Activated T-cell treated with anti-CD3 and anti-CD28 coated beads, Interleukin-2, amount 50 U/mL, for 72 hours (primary cell): ENCODE measurements around the gene LOXL1. TPM values are rescaled to one million over a fixed set of nuclear protein-coding genes. Genes with fewer than 3 reads are reported as not detected.

Experiments used
- ATAC-seq, 2 donors: fragments of 150-1000 bp; cut with Tn5 transposase; replicated peaks in 1 of 2; 2 replicates each; pipeline ENCODE4 v1.10.0; 2021; ENCODE audit warnings: moderate library complexity in 2 of 2, mild to moderate bottlenecking in 1 of 2
- DNase-seq, 2 donors: peaks; one replicate each; pipeline ENCODE4 v3.0.0; 2021 to 2022; ENCODE audit warnings: mixed read lengths in 1 of 2
- H3K27ac Mint-ChIP-seq: one replicate; pipeline ENCODE4 v1.8.0; 2022; ENCODE audit warnings: mild to moderate bottlenecking, moderate library complexity, mixed read lengths
- H3K27me3 Mint-ChIP-seq: one replicate; pipeline ENCODE4 v1.8.0; 2022; ENCODE audit warnings: low read depth, mixed read lengths
- H3K36me3 Mint-ChIP-seq, 2 donors: one replicate each; pipeline ENCODE4 v1.8.0; 2022; ENCODE audit warnings: mixed read lengths in 2 of 2, mild to moderate bottlenecking in 1 of 2; ENCODE audit not compliant: insufficient read depth in 2 of 2
- H3K4me1 Mint-ChIP-seq: one replicate; pipeline ENCODE4 v1.8.0; 2022; ENCODE audit warnings: low read depth, mixed read lengths
- H3K4me3 Mint-ChIP-seq, 2 donors: one replicate each; pipeline ENCODE4 v1.8.0; 2022; ENCODE audit warnings: mild to moderate bottlenecking in 2 of 2, mixed read lengths in 2 of 2, moderate library complexity in 2 of 2
- H3K9me3 Mint-ChIP-seq, 2 donors: one replicate each; pipeline ENCODE4 v1.8.0; 2022; ENCODE audit warnings: mixed read lengths in 2 of 2
- total RNA-seq, 2 donors: library from RNA; stranded (reverse); gene quantifications; one replicate each; pipeline ENCODE4 v1.2.3, GENCODE V29; 2022

Gene LOXL1
- total RNA-seq, 2 donors from 2014 or later: 1.9 to 2.5 TPM

- Mint-ChIP-seq H3K27me3 (peaks cover 5% of the 10 kb centered on the region), H3K4me1 (no peaks in the 10 kb centered on the region), H3K36me3 (no peaks in the 10 kb centered on the region), H3K27ac (no peak overlapping the region), H3K4me3 (no peak overlapping the region), H3K9me3 (peaks cover 2% of the 10 kb centered on the region in 2 donors)
- DNase-seq (no peak), ATAC-seq (no peak)
These were observed 34.6 kb upstream of the LOXL1 start for GRCh38 chr15:73891328-73892315.

DNA sequence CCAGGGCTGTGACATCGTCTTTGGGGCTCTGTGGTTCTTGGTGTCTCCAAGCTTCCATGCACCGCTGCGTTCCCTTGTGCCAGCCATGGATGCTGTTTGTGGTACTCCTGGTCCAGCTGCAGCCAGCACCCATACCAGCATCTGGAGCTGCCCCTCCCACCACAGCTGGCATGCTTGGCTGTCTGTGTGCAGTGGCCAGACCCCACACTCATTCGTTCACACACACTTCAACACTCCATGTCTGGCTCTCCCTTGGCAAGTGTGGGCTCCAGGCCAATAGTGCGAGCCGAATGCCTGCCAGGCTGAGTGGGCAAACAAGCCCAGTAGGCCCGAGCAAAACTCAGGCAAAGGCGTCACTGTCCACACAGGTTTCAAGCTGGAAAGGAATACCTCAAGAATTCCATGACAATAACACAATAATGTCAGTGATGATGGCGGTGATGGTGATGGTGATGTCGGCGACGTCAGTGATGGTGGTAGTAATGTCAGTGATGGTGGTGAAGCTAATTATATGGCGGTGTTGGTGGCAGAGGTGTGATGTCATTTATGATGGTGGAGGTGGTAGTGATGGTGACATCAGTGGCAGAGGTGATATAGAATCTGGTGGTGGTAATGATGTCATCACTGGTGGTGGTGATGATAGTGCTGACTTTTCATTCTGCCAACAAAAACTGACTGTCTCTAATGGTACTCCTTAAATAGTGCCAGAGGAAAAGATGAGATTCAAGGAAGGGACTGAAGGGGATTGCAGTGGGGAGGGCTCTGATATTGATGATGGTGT is 33.6 kb upstream of the LOXL1 start:
- Mint-ChIP-seq H3K36me3 (no peaks in the 10 kb centered on the region), H3K4me3 (no peak overlapping the region), H3K4me1 (no peaks in the 10 kb centered on the region), H3K27ac (no peak overlapping the region), H3K9me3 (peaks cover 2% of the 10 kb centered on the region in 2 donors), H3K27me3 (peaks cover 5% of the 10 kb centered on the region)
- DNase-seq (no peak), ATAC-seq (no peak)

DNA sequence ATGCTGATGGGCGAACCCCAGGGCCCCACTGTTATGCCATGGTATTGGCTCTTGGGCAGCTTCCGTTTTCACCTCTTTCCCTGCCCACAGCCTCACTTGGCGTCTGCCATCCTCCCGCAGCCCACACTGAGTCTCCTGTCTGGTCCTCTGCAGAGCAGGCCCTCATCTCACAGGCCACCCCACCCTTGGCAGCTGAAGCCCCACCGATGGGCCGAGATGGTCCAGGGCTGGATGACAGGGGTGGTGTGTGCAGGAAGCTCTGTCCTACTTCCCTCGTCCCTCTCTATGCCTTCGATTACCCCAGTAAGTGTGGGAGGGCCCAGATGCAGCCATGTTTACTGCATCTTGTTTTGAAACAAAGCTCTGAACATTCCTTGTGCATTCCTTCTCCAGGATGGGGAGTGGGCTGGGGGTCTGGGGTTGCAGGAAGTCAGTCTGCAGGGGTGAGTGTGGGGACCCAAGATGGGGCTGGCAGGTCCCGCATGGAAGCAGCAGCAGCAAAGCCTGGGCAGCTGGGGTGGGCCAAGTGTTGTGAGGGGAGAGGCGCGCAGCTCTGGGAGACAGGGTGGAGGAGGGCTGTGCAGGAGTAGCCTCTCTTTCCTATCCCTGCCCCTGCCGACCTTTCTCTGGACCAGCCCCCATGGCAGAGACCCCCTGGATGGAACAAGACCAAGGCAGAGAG is 32.0 kb upstream of the LOXL1 start:
- Mint-ChIP-seq H3K9me3 (peaks cover 2% of the 10 kb centered on the region in 2 donors), H3K36me3 (no peaks in the 10 kb centered on the region), H3K27me3 (peaks cover 5% of the 10 kb centered on the region), H3K4me1 (no peaks in the 10 kb centered on the region), H3K4me3 (no peak overlapping the region), H3K27ac (no peak overlapping the region)
- no peak for ATAC-seq
- no peak for DNase-seq

- DNase-seq (peak; percentile 63 to 75), ATAC-seq (peak; percentile 85 to 89)
- Mint-ChIP-seq H3K9me3 (peaks cover 2% of the 10 kb centered on the region in 2 donors), H3K4me3 (no peak overlapping the region), H3K4me1 (no peaks in the 10 kb centered on the region), H3K27me3 (no peaks in the 10 kb centered on the region), H3K27ac (no peak overlapping the region), H3K36me3 (no peaks in the 10 kb centered on the region)
These were observed 28.6 kb upstream of the LOXL1 start for GRCh38 chr15:73897441-73898261.

- Mint-ChIP-seq H3K4me3 (no peak overlapping the region), H3K9me3 (no peaks in the 10 kb centered on the region), H3K27ac (no peak overlapping the region), H3K27me3 (no peaks in the 10 kb centered on the region), H3K36me3 (no peaks in the 10 kb centered on the region), H3K4me1 (no peaks in the 10 kb centered on the region)
- DNase-seq (no peak), ATAC-seq (no peak)
These were observed 26.8 kb upstream of the LOXL1 start for GRCh38 chr15:73899197-73900094.

DNA sequence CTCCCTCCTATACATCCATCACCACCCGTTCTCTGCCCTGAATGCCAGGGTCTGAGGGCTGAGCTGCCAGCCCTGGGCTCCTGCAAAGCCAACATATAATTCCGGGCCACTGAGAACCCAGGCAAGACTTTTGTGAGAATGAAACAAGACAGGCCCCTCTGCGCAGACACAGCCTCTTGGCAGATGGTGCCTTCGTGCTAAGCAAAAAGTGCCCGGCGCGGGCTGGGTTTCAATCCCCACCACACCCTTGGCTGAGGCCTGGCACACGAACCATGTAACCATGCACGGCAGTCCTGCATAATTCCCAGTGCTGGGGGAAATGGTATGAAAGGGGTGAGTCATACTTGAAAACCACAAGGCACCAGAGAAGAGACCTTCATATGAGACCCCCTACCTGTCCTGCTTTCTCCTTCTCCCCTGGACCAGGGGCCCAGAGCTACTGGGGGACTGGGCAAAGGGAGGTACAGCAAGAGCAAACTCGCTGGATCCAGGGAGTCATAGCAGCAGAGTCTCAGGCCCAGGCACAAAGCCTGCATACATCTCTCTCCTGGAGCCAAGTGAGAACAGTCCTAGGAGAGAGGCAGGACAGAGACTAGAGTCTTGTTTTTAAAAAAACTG is 26.1 kb upstream of the LOXL1 start:
- no peak overlapping the region for H3K4me3 Mint-ChIP-seq
- H3K4me1 Mint-ChIP-seq: no peaks in the 10 kb centered on the region
- H3K36me3 Mint-ChIP-seq: no peaks in the 10 kb centered on the region
- no peaks in the 10 kb centered on the region for H3K9me3 Mint-ChIP-seq
- H3K27me3 Mint-ChIP-seq: no peaks in the 10 kb centered on the region
- ATAC-seq (no peak), DNase-seq (no peak)
- H3K27ac Mint-ChIP-seq: no peak overlapping the region

- ATAC-seq: no peak
- H3K36me3 Mint-ChIP-seq: no peaks in the 10 kb centered on the region
- H3K4me1 Mint-ChIP-seq: no peaks in the 10 kb centered on the region
- DNase-seq: no peak
- no peak overlapping the region for H3K4me3 Mint-ChIP-seq
- H3K27ac Mint-ChIP-seq: no peak overlapping the region
- no peaks in the 10 kb centered on the region for H3K9me3 Mint-ChIP-seq
- H3K27me3 Mint-ChIP-seq: no peaks in the 10 kb centered on the region
These were observed 25.0 kb upstream of the LOXL1 start for GRCh38 chr15:73901126-73901810.

DNA sequence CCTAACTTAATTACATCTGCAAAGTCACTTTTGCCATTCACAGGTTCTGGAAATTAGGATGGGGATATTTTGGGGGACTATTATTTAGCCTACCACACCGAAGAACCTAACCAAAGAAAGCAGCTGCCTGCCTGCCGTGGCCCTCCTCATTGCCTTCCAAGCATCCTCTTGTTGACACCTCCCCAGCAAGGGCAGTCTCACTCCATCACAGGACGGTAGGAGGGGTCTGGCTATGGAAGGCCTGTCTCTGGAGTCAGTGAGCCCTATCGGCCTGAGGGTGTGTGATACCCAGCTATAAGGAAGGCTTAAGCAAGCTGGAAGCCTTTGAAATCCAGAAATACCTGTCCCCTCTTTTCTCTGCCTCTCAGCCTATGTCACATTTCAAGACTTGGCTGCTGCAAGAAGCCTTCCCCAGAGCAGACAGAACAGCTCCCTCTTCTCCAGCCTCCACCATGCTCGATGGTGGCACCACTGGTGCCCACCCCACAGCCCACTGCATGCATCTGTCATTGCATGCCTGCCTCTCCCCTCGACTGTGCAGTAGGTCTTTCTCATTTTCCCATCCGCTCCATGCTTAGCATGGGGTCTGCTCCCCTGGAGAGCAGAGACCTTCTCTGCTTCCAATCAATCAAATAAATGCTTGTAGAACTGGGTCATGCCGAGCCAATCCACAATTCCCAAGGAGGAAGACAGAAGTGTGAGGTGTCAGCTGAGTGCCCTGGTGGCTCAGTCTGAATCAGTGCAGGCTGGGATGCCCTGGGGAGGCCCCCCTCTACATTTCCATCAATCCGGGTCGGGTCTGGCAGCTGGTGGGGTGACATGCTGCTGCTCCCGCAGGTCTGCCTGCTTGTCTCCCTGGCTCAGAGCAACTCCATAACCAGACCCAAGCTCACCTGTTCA is 23.9 kb upstream of the LOXL1 start:
- no peaks in the 10 kb centered on the region for H3K36me3 Mint-ChIP-seq
- H3K4me3 Mint-ChIP-seq: no peak overlapping the region
- ATAC-seq (no peak), DNase-seq (no peak)
- H3K27ac Mint-ChIP-seq: no peak overlapping the region
- H3K9me3 Mint-ChIP-seq: no peaks in the 10 kb centered on the region
- H3K27me3 Mint-ChIP-seq: no peaks in the 10 kb centered on the region
- peaks cover 5% of the 10 kb centered on the region for H3K4me1 Mint-ChIP-seq

GRCh38 chr15:73904026-73904815 is 22.0 kb upstream of the LOXL1 start:
- H3K36me3 Mint-ChIP-seq: peaks cover 0 to 3% of the 10 kb centered on the region in 2 donors
- ATAC-seq (no peak), DNase-seq (no peak)
- H3K4me1 Mint-ChIP-seq: peaks cover 5% of the 10 kb centered on the region
- H3K9me3 Mint-ChIP-seq: no peaks in the 10 kb centered on the region
- no peak overlapping the region for H3K4me3 Mint-ChIP-seq
- no peaks in the 10 kb centered on the region for H3K27me3 Mint-ChIP-seq
- no peak overlapping the region for H3K27ac Mint-ChIP-seq
